SK-N-SH (cell line): ENCODE results near the gene KCNK16. TPM values are rescaled to one million over a fixed set of nuclear protein-coding genes. Genes with fewer than 3 reads are reported as not detected.

ENCODE experiments used
- CTCF ChIA-PET: fragments of 300-600, 350-600 bp; formaldehyde crosslinking; extraction: SDS; loops from one replicate; lab custom pipeline; 2021; lab: Yijun Ruan, JAX
- POLR2A ChIA-PET: fragments of 350-600 bp; sonication (Branson Sonifier 250); formaldehyde crosslinking; extraction: SDS; loops from one replicate; lab custom pipeline; 2020; ENCODE audit warnings: antibody characterized with exemption, inconsistent platforms; lab: Yijun Ruan, JAX
- DNase-seq: peaks from one replicate; pipeline ENCODE4 v3.0.0; 2012
- H2AFZ ChIP-seq: fragments of 200-600 bp; sonication (generic); 2 replicates; pipeline ENCODE4 v1.8.1; 2016; ENCODE audit warnings: antibody characterized with exemption, mild to moderate bottlenecking, low read depth
- H3F3A ChIP-seq: fragments of 200-600 bp; sonication (generic); replicated peaks from 2 replicates; pipeline ENCODE3; 2016; ENCODE audit warnings: antibody characterized with exemption, mild to moderate bottlenecking; ENCODE audit not compliant: insufficient read depth
- H3K27ac ChIP-seq, 2 experiments: fragments of 200-500 bp in 1 of 2; fragments of 200-600 bp in 1 of 2; sonication (Bioruptor generic) in 1 of 2; sonication (generic), shearing (Covaris generic) in 1 of 2; 2 replicates each; pipeline versions ENCODE4 v1.5.1 to v1.6.1; 2014 to 2016; ENCODE audit warnings: low read depth in 2 of 2, inconsistent platforms in 1 of 2, low read length in 1 of 2, mild to moderate bottlenecking in 1 of 2, mixed read lengths in 1 of 2
- H3K27me3 ChIP-seq: fragments of 200-600 bp; sonication (generic), shearing (Covaris generic); 2 replicates; pipeline ENCODE4 v1.6.1; 2016; ENCODE audit warnings: mixed run types; ENCODE audit not compliant: insufficient read depth
- H3K36me3 ChIP-seq, 2 experiments: fragments of 200-500 bp in 1 of 2; fragments of 200-600 bp in 1 of 2; sonication (Bioruptor generic) in 1 of 2; sonication (generic) in 1 of 2; replicated peaks in 1 of 2; 2 replicates each; pipeline versions ENCODE3 to v1.5.1; 2014 to 2016; ENCODE audit warnings: low read length in 1 of 2, mild to moderate bottlenecking in 1 of 2; ENCODE audit not compliant: insufficient read depth in 2 of 2, control insufficient read depth in 1 of 2
- H3K4me1 ChIP-seq, 2 experiments: fragments of 200-500 bp in 1 of 2; fragments of 200-600 bp in 1 of 2; sonication (Bioruptor generic) in 1 of 2; sonication (generic), shearing (Covaris generic) in 1 of 2; 2 replicates each; pipeline versions ENCODE4 v1.5.1 to v1.6.1; 2014 to 2016; ENCODE audit warnings: low read depth in 1 of 2, low read length in 1 of 2, mixed run types in 1 of 2; ENCODE audit not compliant: insufficient read depth in 2 of 2, control insufficient read depth in 1 of 2
- H3K4me2 ChIP-seq: fragments of 200-600 bp; sonication (generic), shearing (Covaris generic); 2 replicates; pipeline ENCODE4 v1.6.1; 2017; ENCODE audit warnings: mixed run types
- H3K4me3 ChIP-seq, 2 experiments: fragments of 200-500 bp in 1 of 2; fragments of 200-600 bp in 1 of 2; sonication (Bioruptor generic) in 1 of 2; sonication (generic), shearing (Covaris generic) in 1 of 2; 2 replicates each; pipeline versions ENCODE4 v1.5.1 to v1.8.1; 2014 to 2016; ENCODE audit warnings: low read depth in 2 of 2, inconsistent platforms in 1 of 2, low read length in 1 of 2, mild to moderate bottlenecking in 1 of 2, mixed read lengths in 1 of 2, moderate library complexity in 1 of 2
- H3K79me2 ChIP-seq: fragments of 200-600 bp; sonication (generic); 2 replicates; pipeline ENCODE4 v1.8.1; 2017; ENCODE audit warnings: mild to moderate bottlenecking; ENCODE audit not compliant: insufficient read depth
- H3K9ac ChIP-seq: fragments of 200-600 bp; sonication (generic); 2 replicates; pipeline ENCODE4 v1.6.1; 2017; ENCODE audit warnings: mixed run types
- H3K9me2 ChIP-seq: fragments of 200-600 bp; sonication (generic); 2 replicates; pipeline ENCODE4 v1.6.1; 2017; ENCODE audit warnings: mixed run types
- H3K9me3 ChIP-seq: fragments of 200-600 bp; sonication (generic); 2 replicates; pipeline ENCODE4 v1.6.1; 2017; ENCODE audit warnings: mixed run types, mild to moderate bottlenecking, moderate library complexity
- H4K20me1 ChIP-seq: fragments of 200-600 bp; sonication (generic); 2 replicates; pipeline ENCODE4 v1.6.1; 2017; ENCODE audit warnings: mild to moderate bottlenecking, mixed run types; ENCODE audit not compliant: insufficient read depth
- EP300 ChIP-seq, 2 experiments: IDR thresholded peaks; 2 replicates each; pipeline versions ENCODE4 v1.4.0 to v1.6.1; 2012; ENCODE audit warnings: borderline replicate concordance in 1 of 2, low read depth in 1 of 2, low read length in 1 of 2
- EZH2phosphoT487 ChIP-seq: fragments of 200-600 bp; sonication (generic); IDR thresholded peaks from 2 replicates; pipeline ENCODE4 v1.6.1; 2017; ENCODE audit warnings: low read depth, mixed run types, mild to moderate bottlenecking, antibody characterized with exemption, moderate library complexity, borderline replicate concordance
- FOXJ3 ChIP-seq: sonication (generic); formaldehyde crosslinking; IDR thresholded peaks from 2 replicates; pipeline ENCODE4 v1.5.1; 2020; ENCODE audit warnings: mild to moderate bottlenecking, missing genetic modification reagents
- GABPA ChIP-seq: IDR thresholded peaks from 2 replicates; pipeline ENCODE4 v1.4.0; 2012; ENCODE audit warnings: low read depth, mild to moderate bottlenecking
- MEF2A ChIP-seq: IDR thresholded peaks from 2 replicates; pipeline ENCODE4 v1.4.0; 2012; ENCODE audit warnings: low read depth, borderline replicate concordance
- NFIC ChIP-seq: IDR thresholded peaks from 2 replicates; pipeline ENCODE4 v1.4.0; 2012; ENCODE audit warnings: borderline replicate concordance
- PBX3 ChIP-seq: IDR thresholded peaks from 2 replicates; pipeline ENCODE4; 2012
- RAD21 ChIP-seq: IDR thresholded peaks from 2 replicates; pipeline ENCODE4 v1.6.1; 2012; ENCODE audit warnings: mild to moderate bottlenecking, low read length
- RCOR1 ChIP-seq: fragments of 150-350 bp; IDR thresholded peaks from 2 replicates; pipeline ENCODE4 v1.6.1; 2017; ENCODE audit warnings: antibody characterized with exemption, low read length
- SIN3A ChIP-seq: IDR thresholded peaks from 2 replicates; pipeline ENCODE4 v1.6.1; 2012; ENCODE audit warnings: low read depth, mild to moderate bottlenecking, low read length, moderate library complexity, borderline replicate concordance
- TEAD4 ChIP-seq: IDR thresholded peaks from 2 replicates; pipeline ENCODE4 v1.4.0; 2012; ENCODE audit warnings: mild to moderate bottlenecking, borderline replicate concordance; ENCODE audit not compliant: insufficient read depth
- USF1 ChIP-seq: IDR thresholded peaks from 2 replicates; pipeline ENCODE4 v1.4.0; 2012; ENCODE audit warnings: low read depth, borderline replicate concordance
- YY1 ChIP-seq: IDR thresholded peaks from 2 replicates; pipeline ENCODE4 v1.4.0; 2012; ENCODE audit warnings: low read depth, mild to moderate bottlenecking
- WGBS: methylation state at CpG from one replicate; pipeline ENCODE4 v1.1.6; 2017; ENCODE audit warnings: low lambda C conversion rate; 5-methylcytosine and 5-hydroxymethylcytosine counted together
- polyA plus RNA-seq, 3 experiments: library from polyadenylated mRNA; depleted of rRNA; stranded (reverse); fragments of >200 nt; gene quantifications; 2 replicates each; pipeline ENCODE4 v1.2.3, GENCODE V29; 2012
- TF ChIP-seq, protein P1 (sequence below): fragments of 150-350 bp; IDR thresholded peaks from 2 replicates; pipeline ENCODE4 v1.6.1; 2017; ENCODE audit warnings: antibody characterized with exemption, low read length, low read depth, borderline replicate concordance
- TF ChIP-seq, protein P2 (sequence below): fragments of 200-600 bp; sonication (generic); IDR thresholded peaks from 2 replicates; pipeline ENCODE4 v1.6.1; 2017; ENCODE audit warnings: antibody characterized with exemption, mild to moderate bottlenecking, moderate library complexity
- TF ChIP-seq, protein P3 (sequence below): IDR thresholded peaks from 2 replicates; pipeline ENCODE4 v1.4.0; 2012; ENCODE audit warnings: low read depth, borderline replicate concordance

The KCNK16 gene
- polyA plus RNA-seq, 1 of the 3 experiments (the other 2 are of a cell fraction), result not detected

DNA sequence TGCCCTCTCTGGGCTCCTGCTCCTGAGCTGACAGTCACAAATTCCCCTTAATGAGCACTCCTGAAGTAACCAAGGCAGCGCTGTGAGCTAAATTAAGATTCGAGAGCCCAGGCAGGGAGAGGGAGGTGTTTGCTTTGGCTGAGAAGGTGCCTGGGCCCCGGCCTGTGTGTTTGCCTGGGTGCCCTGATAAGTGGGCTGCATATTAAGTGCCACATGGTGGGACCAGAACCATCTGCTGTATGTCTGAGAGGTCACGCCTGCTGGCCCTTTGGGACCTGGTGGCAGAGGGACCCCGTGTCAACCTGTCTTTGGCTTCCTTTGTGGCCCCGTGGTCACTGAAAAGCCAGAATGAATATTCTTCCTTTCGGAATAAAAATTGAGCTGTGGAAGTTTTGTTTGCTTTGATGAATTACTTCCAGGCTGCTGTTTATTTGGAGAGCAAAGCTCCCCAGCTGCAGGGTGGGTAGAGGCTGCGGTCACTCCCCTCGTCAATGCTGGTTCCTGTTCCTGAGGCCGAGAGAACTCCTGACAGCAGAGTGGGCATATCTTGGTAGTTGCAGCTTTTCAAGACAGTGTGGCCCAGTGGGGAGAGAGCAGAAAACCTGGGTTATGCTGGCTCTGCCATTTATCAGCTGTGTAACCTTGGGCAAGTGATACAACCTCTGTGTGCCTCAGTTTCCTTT is 17.5 kb upstream of the KCNK16 start:
- no peak overlapping the region for H3K4me3 ChIP-seq
- CTCF ChIA-PET, result interaction anchor here (0.6 to 3.9 kb wide), 9 partner anchors 7 to 670 kb away, joined by 3 to 25 read pairs (median 5); no protein-coding TSS in a partner anchor
- TF ChIP-seq PBX3, result no peak
- TF ChIP-seq USF1, result no peak
- TF ChIP-seq, protein P1, sequence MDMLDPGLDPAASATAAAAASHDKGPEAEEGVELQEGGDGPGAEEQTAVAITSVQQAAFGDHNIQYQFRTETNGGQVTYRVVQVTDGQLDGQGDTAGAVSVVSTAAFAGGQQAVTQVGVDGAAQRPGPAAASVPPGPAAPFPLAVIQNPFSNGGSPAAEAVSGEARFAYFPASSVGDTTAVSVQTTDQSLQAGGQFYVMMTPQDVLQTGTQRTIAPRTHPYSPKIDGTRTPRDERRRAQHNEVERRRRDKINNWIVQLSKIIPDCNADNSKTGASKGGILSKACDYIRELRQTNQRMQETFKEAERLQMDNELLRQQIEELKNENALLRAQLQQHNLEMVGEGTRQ, result no peak
- TF ChIP-seq, protein P2, sequence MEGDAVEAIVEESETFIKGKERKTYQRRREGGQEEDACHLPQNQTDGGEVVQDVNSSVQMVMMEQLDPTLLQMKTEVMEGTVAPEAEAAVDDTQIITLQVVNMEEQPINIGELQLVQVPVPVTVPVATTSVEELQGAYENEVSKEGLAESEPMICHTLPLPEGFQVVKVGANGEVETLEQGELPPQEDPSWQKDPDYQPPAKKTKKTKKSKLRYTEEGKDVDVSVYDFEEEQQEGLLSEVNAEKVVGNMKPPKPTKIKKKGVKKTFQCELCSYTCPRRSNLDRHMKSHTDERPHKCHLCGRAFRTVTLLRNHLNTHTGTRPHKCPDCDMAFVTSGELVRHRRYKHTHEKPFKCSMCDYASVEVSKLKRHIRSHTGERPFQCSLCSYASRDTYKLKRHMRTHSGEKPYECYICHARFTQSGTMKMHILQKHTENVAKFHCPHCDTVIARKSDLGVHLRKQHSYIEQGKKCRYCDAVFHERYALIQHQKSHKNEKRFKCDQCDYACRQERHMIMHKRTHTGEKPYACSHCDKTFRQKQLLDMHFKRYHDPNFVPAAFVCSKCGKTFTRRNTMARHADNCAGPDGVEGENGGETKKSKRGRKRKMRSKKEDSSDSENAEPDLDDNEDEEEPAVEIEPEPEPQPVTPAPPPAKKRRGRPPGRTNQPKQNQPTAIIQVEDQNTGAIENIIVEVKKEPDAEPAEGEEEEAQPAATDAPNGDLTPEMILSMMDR, result no peak
- TF ChIP-seq GABPA, result no peak
- TF ChIP-seq YY1, result no peak
- no peak for TF ChIP-seq RAD21
- no peak for TF ChIP-seq SIN3A
- no peak for TF ChIP-seq TEAD4
- no peak for TF ChIP-seq NFIC
- no peak for TF ChIP-seq EP300 (IDR thresholded peaks at IDR 0.05; ENCODE audit: borderline replicate concordance in 1 of 2, low read depth in 1 of 2, low read length in 1 of 2)
- no peak for TF ChIP-seq RCOR1
- TF ChIP-seq MEF2A, result no peak
- no peak for TF ChIP-seq EZH2phosphoT487
- TF ChIP-seq, protein P3, sequence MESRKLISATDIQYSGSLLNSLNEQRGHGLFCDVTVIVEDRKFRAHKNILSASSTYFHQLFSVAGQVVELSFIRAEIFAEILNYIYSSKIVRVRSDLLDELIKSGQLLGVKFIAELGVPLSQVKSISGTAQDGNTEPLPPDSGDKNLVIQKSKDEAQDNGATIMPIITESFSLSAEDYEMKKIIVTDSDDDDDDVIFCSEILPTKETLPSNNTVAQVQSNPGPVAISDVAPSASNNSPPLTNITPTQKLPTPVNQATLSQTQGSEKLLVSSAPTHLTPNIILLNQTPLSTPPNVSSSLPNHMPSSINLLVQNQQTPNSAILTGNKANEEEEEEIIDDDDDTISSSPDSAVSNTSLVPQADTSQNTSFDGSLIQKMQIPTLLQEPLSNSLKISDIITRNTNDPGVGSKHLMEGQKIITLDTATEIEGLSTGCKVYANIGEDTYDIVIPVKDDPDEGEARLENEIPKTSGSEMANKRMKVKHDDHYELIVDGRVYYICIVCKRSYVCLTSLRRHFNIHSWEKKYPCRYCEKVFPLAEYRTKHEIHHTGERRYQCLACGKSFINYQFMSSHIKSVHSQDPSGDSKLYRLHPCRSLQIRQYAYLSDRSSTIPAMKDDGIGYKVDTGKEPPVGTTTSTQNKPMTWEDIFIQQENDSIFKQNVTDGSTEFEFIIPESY, result no peak
- no peak for TF ChIP-seq FOXJ3
- no peaks in the 10 kb centered on the region for H3K9me2 ChIP-seq
- DNase-seq, result no peak
- no peaks in the 10 kb centered on the region for H3F3A ChIP-seq
- no peak overlapping the region for H3K9ac ChIP-seq
- 38% methylated on average over 8 of the region's 10 CpGs for WGBS
- H2AFZ ChIP-seq, result no peak overlapping the region
- H3K4me1 ChIP-seq, result peaks cover 0 to 32% of the 10 kb centered on the region in 2 experiments; a peak in 1 of 4 replicates
- no peaks in the 10 kb centered on the region for H3K27me3 ChIP-seq
- no peak overlapping the region for H3K4me2 ChIP-seq
- no peak overlapping the region for H3K27ac ChIP-seq
- no peaks in the 10 kb centered on the region for H3K36me3 ChIP-seq
- no peaks in the 10 kb centered on the region for H3K9me3 ChIP-seq
- POLR2A ChIA-PET, result no interaction called here
- no peaks in the 10 kb centered on the region for H3K79me2 ChIP-seq
- H4K20me1 ChIP-seq, result no peaks in the 10 kb centered on the region
